Lower leg skin (tissue), 3 donors: ENCODE measurements around the gene EHMT1.

ENCODE experiments used
- CTCF ChIP-seq, 3 donors: fragments of 450-650 bp; IDR thresholded peaks; one replicate each; pipeline ENCODE4 v1.5.1; 2016; ENCODE audit warnings: antibody characterized with exemption in 3 of 3, mild to moderate bottlenecking in 3 of 3, moderate library complexity in 2 of 3
- POLR2A ChIP-seq, 2 donors: fragments of 450-650 bp; IDR thresholded peaks; one replicate each; pipeline ENCODE4 v1.6.1; 2016 to 2017; ENCODE audit warnings: antibody characterized with exemption in 2 of 2, mild to moderate bottlenecking in 1 of 2, moderate library complexity in 1 of 2

- TF ChIP-seq CTCF (IDR thresholded peaks at IDR 0.05) (no peak), POLR2A (IDR thresholded peaks at IDR 0.05) (no peak)
Observed at GRCh38 chr9:137630679-137631078, 11.9 kb downstream of the EHMT1 start.
